ENCODE data around the gene MRPL34.
"Not testable (repeated sequence)": the region's sequence is repeated elsewhere in the genome, so short reads cannot be mapped to it uniquely, and the experiment has no call there.

Gene MRPL34

GRCh38 chr19:17305517-17306284, at the start of gene MRPL34:
TSS of gene MRPL34 (plus strand) at chr19:17305872. CDS start at chr19:17305893, 21 bp downstream.
- DNase-seq = peak; percentile 96

GRCh38 chr19:17256130-17256529, 49.5 kb upstream of the MRPL34 start:
- no peak for DNase-seq

DNA sequence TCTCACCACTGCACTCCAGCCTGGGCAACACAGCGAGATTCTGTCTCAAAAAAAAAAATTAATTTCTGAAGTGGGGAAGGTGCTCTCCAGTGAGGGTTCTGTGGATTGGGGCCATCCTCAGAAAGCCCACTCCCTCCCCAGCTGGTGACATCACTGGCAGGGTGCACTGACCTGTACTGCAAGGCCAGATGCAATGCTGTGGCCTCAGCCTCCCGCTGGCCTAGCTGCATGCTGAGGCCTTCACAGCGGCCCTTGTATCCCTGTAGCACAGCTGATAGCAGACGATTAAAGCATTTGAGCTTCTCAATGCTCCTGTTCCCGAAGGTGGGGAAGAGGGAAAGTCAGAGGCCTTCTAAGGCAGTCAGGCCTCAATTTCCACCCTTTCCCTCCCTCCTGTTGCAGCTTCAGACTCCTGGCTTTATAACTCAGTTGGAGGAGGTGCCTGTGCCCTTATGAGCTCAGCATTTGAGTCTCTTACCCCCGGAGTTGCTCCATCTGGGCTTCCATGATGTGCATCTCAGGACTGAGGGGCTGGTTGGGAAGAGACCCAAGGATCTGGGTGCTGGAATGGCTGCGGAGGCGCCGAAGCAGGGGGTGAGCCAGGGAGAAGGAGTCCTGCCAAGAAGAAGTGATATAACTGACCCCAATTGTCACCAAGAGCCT, 46.4 kb upstream of the MRPL34 start:
- DNase-seq = no peak

DNA sequence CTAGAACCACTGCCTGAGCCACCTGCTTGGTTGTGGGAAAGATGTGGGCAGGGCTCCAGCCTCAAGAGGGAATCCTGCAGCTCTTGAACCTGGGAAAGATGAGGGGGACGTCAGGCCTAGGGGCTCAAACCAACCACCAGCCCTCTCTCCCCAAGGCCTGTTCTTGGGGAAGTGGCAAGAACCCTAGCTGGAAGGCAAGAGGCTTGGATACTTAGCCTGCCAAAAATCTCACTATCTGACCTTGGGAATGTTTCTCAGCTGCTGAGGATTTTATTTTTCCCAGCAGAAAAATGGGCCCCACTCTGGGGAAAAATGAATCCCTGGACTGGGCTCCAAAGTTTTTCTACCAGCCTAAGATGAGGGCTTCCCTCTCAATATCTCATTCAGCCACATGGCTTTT, 45.7 kb upstream of the MRPL34 start:
- no peak for DNase-seq

DNA sequence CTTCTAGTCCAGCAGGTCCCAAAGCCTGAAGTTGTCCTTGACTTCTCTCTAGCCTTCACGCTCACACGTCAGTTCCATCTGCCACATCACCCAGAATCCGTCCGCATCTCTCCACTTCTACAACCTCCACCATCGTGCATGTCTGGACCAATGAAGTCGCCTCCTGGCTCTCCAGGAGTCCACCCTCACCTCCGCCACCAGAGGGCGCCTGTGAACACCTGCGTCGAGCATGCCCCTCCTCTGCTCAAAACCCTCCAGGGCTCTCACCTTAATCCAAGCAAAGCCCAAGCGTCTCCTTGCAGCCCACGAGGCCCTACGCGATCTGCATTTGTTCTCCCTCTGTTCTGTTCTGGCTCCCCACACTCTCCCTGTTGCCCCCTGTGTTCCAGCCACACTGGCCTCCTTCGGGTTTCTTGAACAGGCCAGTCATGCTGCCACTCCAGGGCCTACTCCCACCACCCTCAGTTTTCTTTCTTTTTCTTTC, 44.8 kb upstream of the MRPL34 start:
- DNase-seq = peak; percentile 23

DNA sequence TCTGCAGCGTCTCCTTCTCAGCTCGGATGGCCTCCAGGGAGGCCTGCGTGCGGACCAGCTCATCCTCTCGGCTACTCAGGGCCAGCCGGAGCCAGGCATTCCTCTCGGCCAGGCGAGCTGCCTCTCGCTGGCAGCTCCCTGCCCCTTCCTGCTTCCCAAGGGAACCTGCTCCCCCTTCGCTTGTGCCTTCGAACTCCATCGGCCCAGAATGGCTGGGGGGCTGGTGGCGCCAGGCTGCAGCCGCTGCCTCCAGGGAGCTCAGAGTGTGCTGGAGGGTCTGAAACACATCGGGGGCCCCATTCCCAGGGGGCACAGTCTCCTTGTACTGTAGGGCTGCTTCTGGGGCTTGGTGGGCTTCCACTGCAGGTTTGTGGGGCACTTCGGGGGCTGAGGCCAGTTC, 43.1 kb upstream of the MRPL34 start:
- DNase-seq = no peak

GRCh38 chr19:17263712-17264640, 41.7 kb upstream of the MRPL34 start:
- DNase-seq = no peak

- DNase-seq = no peak
These were observed 41.1 kb upstream of the MRPL34 start, which contains the start of gene USHBP1 for GRCh38 chr19:17264641-17264979. TSS of gene USHBP1 (minus strand) at chr19:17264745. CDS start at chr19:17264299, 446 bp downstream.

DNA sequence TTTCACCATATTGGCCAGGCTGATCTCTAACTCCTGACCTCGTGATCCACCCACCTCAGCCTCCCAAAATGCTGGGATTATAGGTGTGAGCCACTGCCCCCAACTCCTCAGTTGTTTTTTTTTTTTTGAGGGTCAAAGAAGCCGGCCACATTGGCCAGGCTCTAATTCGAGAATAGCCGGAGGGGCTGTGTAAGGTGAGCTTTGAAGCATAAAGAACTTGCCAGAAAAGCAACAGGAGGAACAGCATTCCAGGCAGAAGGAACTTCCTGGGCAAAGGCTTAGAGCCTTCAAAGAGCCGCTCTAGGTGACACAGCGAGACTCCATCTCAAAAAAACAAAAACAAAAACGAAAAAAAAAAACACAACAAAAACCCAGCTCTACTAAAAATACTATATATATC, 39.6 kb upstream of the MRPL34 start:
- DNase-seq = no peak

- no peak for DNase-seq
These were observed 39.1 kb upstream of the MRPL34 start for GRCh38 chr19:17266589-17266974.

GRCh38 chr19:17266975-17267788, 38.5 kb upstream of the MRPL34 start, which contains the start of gene BABAM1:
TSS of gene BABAM1 (plus strand) at chr19:17267443. CDS start at chr19:17268807, 1,364 bp downstream.
- DNase-seq = peak; percentile 86

GRCh38 chr19:17268754-17269153, 36.9 kb upstream of the MRPL34 start:
- no peak for DNase-seq

- not testable (repeated sequence) for DNase-seq
These were observed 30.8 kb upstream of the MRPL34 start for GRCh38 chr19:17274892-17275291.

- DNase-seq = no peak
These were observed 30.1 kb upstream of the MRPL34 start for GRCh38 chr19:17275441-17276175.

DNA sequence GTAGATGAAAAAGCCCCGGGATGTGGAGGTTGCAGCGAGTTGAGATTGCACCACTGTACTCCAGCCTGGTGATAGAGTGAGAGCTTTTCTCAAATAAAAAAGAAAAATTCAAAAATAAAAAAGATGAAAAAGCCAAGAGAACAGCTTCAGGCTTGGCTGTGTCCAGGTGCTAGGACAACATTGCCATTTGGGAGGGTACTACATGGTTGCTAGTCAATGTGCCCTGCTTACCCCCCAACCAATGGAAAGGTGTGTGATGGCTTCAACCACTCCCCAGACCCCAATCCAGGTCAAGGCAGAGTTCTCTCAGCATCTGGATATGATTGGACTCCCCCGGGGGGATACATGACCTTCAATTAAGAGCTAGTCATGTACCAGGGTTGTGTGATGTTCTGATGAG, 26.2 kb upstream of the MRPL34 start:
- DNase-seq = no peak

DNA sequence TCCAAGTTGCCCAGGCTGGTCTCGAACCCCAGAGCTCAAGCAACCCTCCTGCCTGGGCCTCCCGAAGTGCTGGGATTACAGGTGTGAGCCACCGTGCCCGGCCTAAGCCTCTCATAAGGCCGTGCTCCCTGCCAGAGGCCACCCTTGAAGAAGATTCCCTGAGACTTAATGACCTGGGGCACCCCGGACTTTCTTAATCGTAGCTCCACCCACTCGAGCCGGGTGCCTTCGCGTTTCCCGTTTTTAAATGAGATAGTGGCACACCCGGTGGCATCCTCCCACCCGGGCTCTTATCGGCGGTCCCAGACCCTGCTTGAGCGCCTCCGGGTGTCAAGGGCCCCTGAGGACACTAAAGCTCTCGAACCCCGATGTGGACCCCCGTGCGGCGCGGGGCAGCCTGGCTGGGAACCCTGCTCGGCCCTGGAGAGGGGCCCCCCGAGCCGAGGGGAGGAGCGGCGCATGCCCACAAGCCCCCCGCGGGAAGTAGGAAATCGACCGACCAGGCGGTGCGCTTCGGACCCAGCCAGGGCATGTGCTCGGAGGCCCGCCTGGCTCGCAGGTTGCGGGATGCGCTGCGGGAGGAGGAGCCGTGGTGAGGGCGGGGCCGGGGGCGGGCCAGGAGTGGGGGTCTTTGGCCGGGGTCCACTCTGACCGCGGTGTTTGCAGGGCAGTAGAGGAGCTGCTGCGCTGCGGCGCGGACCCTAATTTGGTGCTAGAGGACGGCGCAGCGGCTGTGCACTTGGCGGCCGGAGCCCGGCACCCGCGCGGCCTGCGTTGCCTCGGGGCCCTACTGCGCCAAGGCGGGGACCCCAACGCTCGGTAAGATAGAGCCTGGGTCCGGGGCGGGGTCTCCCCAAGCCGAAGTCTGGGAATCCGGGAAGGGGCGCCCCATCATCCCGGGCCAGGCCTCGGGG, 24.0 kb upstream of the MRPL34 start, which contains the start of gene ANKLE1:
ANKLE1 (plus strand) TSS at position 511 of the 914 bp plus-strand sequence; CDS start at position 531, 20 bp downstream.
- no peak for DNase-seq

- peak; percentile 51 for DNase-seq
These were observed 23.1 kb upstream of the MRPL34 start for GRCh38 chr19:17282488-17283125.

DNA sequence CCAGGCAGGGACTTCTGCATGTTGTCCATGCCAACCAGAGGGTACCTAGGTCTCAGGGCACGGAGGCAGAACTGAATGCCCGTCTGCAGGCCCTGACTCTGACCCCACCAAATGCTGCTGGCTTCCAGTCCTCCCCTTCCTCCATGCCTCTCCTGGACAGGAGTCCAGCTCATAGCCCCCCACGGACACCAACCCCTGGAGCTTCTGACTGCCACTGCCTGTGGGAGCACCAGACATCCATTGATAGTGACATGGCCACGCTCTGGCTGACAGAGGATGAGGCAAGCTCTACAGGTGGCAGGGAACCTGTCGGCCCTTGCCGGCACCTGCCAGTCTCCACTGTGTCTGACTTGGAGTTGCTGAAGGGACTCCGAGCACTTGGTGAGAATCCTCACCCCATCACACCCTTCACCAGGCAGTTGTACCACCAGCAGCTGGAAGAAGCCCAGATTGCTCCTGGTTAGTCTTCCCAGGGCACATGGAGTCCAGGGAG, 22.1 kb upstream of the MRPL34 start:
- DNase-seq = no peak

DNA sequence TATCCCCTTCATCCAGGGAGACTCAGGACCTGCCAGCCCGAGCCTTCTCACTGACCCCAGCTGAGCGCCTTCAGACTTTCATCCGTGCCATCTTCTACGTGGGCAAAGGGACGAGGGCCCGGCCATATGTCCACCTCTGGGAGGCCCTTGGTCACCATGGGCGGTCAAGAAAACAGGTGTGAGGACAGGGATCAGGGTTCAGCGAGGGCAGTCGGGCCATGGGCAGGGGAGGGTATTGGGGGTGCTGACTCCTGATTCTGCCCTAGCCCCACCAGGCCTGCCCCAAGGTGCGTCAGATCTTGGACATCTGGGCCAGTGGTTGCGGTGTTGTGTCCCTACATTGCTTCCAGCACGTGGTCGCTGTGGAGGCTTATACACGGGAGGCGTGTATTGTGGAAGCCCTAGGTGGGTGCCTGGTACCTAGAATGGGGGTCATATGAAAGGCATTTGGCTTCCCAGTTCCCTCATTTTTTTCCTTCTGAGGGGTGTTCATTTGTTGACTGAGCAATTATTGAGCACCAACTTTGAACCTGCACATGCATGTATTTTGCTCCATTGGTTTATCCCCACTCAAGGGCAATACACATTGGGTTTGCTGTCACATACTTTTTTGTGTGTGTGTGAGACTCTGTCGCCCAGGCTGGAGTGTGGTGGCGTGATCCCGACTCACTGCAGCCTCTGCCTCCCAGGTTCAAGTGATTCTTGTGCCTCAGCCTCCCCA, 20.1 kb upstream of the MRPL34 start:
- no peak for DNase-seq

Measured in GOT3 (cell line).